OCI-LY3 (cell line): Measurements from ENCODE around the gene PLEKHA8.

Experiments used
- EZH2phosphoT487 ChIP-seq: fragments of 200-600 bp; shearing (Covaris generic); IDR thresholded peaks from 2 replicates; pipeline ENCODE4 v1.6.1; 2018; ENCODE audit warnings: antibody characterized with exemption, mixed run types, low read depth
- TF ChIP-seq, protein P1 (sequence below): fragments of 200-600, 300-600 bp; sonication (generic); IDR thresholded peaks from 2 replicates; pipeline ENCODE4 v1.5.1; 2014; ENCODE audit warnings: antibody characterized with exemption, low read length, low read depth

DNA sequence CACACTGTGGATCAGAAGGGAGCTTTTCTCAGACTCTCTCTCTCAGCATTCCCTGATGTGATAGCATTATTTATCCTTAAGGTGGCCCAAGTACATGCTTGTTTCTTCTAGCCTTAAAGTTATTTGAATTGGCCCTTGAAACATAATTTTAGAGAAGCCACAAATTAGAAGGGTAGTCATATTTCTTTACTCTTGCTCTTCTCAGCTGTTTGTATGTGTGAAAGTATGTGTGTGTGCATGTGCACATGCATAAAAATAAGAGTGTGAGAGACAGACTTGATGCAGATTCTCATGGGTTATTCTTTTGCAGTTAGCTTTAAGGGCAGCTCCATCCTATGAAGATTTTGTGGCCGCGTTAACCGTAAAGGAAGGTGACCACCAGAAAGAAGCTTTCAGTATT is 50.1 kb downstream of the PLEKHA8 start:
- TF ChIP-seq, protein P1, sequence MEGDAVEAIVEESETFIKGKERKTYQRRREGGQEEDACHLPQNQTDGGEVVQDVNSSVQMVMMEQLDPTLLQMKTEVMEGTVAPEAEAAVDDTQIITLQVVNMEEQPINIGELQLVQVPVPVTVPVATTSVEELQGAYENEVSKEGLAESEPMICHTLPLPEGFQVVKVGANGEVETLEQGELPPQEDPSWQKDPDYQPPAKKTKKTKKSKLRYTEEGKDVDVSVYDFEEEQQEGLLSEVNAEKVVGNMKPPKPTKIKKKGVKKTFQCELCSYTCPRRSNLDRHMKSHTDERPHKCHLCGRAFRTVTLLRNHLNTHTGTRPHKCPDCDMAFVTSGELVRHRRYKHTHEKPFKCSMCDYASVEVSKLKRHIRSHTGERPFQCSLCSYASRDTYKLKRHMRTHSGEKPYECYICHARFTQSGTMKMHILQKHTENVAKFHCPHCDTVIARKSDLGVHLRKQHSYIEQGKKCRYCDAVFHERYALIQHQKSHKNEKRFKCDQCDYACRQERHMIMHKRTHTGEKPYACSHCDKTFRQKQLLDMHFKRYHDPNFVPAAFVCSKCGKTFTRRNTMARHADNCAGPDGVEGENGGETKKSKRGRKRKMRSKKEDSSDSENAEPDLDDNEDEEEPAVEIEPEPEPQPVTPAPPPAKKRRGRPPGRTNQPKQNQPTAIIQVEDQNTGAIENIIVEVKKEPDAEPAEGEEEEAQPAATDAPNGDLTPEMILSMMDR = no peak
- TF ChIP-seq EZH2phosphoT487 = no peak
